T-helper 1 cell treated with Interleukin-12 subunit alpha and Interleukin-12 subunit beta and Interleukin-4 antibody, amounts not matched to agents 30 ng/mL and 1 ng/mL, for 36 hours (primary cell): ENCODE results near the gene ARHGAP26. TPM values are rescaled to one million over a fixed set of nuclear protein-coding genes. Genes with fewer than 3 reads are reported as not detected.

Experiments
- intact Hi-C: fragments of 100-400 bp; cut with micrococcal nuclease; formaldehyde crosslinking; loops from one replicate; pipeline ENCODE4 v1.15.1; 2024
- total RNA-seq: library from RNA; stranded (reverse); gene quantifications from 2 replicates; pipeline ENCODE4 v1.2.3, GENCODE V29; 2022

The ARHGAP26 gene
- total RNA-seq, 1 donor from 2014 or later = 31.8 TPM

GRCh38 chr5:142808878-142809598 is 38.9 kb downstream of the ARHGAP26 start:
- intact Hi-C loops = loop anchor here (10.0 kb wide), 1 partner anchor 596 kb away; the partner anchor contains the start of gene NR3C1

DNA sequence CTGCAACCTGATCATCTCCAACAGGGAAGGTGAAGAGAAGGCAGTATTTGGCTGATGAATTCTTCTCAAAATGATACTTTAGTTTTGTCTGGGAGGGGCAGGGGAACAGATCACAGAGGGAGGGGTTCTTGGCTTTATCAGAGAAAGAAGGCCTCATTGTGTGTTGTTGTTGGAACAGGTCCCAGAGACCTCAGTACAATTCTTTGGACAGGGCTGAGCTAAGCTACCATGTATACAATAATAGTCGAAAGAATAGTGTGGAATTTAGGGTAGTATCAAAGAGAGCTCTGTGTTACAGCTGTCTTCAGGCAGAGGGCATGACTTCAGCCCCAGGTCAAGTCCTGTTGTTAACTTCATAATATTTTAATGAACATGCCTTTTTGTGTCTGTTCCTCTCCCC is 39.9 kb downstream of the ARHGAP26 start:
- intact Hi-C loops = no loop called here

DNA sequence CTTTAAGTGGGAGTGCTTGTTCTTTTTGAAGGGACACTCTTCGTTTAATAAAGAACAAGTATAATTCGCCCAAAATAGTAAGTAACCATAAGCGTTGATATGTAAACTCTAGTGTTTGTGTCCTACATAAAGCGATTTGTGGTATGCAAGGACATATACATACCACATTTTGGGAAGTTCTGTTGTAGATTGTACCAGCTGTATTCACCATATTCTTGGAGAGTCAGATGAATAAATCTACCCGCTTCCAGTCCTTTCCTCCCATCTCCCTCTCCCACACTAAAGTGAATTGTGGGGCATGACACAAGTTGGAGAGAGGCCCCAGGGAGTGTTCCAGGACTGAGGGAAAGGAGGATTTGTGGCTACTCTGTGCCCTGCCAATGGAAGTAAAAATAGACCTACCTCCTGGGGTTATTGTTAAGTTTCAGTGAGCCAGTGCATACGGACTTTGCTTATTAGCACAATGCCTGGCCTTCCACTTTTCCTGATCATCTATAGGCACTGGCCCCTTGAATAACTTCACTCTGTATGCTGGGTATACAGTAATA is 40.6 kb downstream of the ARHGAP26 start:
- intact Hi-C loops = no loop called here

GRCh38 chr5:142811866-142812557 is 41.8 kb downstream of the ARHGAP26 start:
- intact Hi-C loops = no loop called here

DNA sequence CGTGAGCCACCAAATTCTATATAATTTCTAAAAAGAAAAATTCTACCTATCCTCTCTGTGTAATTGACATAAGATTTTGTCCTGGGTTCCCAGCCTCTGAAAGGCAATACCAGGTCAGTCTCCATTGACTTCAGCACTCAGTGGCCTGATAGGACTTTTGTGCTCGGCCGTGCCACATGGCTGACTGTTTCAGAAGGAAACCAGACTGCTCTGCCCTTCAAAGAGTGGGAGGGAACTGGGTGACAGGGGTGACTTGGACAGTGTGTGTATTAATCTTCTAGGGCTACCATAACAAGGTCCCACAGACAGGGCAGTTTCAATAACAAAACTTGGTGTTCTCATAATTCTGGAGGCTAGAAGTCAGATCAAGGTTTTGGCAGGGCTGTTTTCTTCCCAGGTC is 43.0 kb downstream of the ARHGAP26 start:
- intact Hi-C loops = no loop called here

DNA sequence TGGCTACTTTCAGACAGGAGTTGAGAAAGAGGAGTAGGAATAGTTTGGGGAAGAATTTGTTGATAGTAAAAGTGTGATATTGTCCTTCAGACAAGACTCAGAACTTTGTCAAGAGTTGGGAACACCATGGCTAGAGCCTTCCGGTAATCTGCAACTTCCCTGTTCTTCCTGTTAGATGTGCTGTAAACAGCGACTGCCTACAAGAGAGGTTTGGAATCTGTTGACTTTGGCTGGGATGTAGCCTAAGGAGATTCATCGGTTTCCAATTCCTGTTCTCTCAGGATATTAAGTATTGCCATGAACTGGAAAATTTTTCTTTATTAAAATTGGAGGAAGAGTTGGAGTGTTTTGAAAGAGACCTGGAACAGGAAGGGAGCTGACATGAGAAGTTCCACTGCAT is 43.9 kb downstream of the ARHGAP26 start:
- intact Hi-C loops = no loop called here

- intact Hi-C loops = no loop called here
Measured at GRCh38 chr5:142815469-142815868, 45.3 kb downstream of the ARHGAP26 start.

DNA sequence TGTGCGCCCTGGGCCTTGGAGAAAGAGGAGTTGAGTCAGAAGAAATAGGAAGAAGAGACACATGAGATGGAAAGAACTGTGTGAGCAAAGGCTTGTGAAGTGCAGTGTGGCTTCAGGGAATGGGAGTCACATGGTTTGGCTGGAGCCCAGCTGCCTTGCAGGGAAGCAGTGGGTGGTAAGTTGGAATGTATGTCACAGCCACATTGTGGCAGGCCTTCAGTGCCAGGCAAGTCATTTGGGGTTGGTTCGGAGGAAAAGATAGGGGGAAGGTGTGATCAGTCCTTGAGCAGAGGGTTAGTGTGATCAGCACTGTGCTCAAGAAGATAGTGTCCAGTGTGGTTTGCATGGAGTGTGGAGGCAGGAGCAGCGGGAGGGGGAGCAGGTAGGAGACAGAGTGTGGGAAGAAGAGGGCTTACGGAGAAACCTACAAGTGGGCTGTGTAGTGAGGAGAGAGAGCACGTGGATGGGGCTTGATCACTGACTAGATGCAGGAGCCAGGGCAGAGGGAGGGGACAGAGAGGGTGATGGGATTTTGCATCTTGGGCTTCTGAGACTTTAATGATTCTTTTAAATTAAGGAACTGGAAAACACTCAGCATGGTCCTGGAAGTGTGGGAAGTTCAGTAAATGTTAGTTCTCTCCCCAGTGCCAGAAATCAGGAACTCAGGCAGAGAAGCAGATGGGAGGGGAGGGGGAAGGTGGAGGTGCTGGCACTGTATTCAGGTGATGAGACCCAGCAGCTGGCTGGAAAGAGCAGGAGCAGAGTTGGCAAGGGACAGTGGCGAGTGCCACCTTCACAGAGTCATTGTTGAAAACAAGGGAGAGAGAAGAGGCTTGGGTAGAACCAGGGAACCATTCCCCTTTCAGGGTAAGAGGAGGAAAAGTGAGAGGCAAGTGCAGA is 46.6 kb downstream of the ARHGAP26 start:
- intact Hi-C loops = no loop called here

DNA sequence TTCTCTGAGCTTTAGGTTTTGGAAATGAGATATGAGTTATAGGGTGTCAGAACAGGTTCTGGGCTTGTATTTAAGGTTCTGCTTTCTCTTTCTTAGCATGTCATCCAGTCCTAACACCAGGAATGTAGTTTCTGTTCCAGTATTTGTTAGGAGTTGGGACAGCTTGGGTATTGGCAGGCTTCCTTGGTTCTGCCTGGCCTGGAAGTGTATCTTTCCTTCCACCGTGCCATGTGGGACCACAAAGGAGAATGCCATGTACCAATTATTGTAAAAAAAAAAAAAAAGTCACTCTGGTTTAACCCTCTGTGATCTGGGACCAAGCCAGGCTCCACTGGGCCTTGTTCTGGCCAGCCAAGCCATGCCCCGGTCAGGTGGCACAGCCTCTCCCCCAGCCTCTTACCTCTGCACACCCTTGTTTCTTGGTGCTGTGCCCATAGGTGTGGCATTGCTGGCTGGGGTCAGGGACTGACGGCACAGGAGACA is 47.8 kb downstream of the ARHGAP26 start:
- intact Hi-C loops = no loop called here

GRCh38 chr5:142819292-142819691 is 49.1 kb downstream of the ARHGAP26 start:
- intact Hi-C loops = no loop called here

DNA sequence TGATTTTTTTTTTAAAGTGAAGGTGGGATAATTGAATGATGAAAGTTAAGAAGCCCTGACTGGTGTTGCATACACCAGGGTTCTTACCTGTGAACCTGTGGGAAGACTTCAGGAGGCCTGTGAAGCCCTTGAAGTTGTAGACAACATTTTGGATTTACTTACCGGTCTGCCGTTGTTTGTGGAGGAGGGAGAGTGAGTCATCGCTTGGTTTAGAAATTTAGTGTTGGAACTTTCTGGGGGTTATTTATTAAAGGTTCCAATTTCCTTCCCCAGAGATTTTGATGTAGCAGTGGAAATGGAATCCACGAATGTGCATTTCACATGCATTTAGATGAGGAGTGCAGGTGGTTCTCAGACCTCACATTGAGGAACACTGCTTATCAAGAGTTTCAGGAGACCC is 49.6 kb downstream of the ARHGAP26 start:
- intact Hi-C loops = no loop called here

DNA sequence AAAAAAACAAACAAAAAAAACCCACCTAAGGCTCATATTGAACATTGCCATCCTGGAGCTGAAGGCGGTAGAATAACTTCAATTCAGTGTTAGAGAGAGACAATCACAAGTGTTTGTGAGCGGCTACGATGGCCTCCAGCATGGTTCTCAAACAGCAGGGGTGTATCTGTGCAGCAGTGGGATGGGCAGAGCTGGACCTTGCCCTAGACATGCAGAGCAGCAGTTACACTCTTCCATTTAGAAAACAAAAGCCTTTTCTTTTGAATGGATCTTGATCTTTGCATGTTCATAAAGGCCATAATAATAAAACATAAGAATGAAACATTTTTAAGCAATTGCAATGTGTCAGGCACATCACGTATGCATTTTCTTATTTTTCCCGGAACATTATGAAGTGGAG is 50.3 kb downstream of the ARHGAP26 start:
- intact Hi-C loops = no loop called here

- intact Hi-C loops = no loop called here
Measured at GRCh38 chr5:142821034-142821732, 51.0 kb downstream of the ARHGAP26 start.

DNA sequence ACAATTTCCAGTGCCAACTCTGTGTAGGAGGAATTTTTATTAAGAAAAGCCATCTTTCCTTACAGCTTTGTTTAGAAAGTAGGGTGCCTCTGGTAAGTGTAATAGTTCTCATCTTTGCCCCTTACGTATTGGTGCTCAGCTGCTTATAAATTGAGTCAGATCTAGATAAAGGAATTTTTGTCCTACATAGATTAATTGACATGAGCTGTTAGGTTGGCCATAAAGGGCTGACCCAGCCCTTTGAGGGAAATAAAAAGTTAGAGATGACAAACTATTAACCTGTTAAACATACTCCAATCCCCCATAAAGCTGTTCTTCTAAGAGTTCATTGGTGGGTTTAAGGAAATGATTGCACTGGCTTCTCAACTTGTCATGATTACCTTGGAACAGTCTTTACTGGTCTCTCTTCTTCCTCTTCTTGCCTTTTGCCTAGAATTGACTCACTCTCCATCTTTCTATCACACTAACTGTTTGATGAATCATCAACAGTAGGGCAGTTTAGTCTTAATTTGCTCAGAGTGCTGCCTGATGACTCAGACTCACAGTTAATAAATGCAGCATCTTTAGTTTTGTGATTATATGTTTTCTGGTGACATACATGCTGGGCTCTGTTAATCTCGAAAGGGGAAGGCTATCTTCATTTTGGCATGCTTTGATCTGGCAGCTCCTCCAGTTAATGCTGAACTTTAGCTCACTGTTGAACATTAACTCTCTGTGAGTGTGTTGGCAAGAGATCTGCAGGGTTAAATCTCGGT is 51.7 kb downstream of the ARHGAP26 start:
- intact Hi-C loops = loop anchor here (1.0 to 2.0 kb wide), 3 partner anchors 22 to 52 kb away; partner anchors contain the start of gene ARHGAP26

DNA sequence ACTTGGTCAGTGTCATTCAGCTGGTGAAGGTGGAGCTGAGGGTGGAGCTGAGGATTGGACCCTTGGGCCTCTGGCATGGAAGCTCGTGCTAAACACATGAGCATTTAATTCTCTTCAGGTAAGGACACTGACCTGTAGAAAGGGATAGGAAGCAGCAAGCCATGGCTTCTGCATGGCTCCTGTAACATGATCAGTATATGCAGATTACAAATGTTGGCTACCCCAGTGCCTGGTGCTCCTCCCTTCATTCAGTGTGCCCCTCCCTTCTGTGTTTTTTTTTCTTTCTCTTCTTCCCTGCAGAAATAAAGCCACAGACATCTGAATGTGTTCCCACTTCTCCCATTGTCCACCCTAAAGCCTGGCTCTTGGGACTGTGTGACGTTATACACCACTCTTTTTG is 52.9 kb downstream of the ARHGAP26 start:
- intact Hi-C loops = loop anchor here (2.0 kb wide), 1 partner anchor 40 kb away; no protein-coding TSS in a partner anchor

DNA sequence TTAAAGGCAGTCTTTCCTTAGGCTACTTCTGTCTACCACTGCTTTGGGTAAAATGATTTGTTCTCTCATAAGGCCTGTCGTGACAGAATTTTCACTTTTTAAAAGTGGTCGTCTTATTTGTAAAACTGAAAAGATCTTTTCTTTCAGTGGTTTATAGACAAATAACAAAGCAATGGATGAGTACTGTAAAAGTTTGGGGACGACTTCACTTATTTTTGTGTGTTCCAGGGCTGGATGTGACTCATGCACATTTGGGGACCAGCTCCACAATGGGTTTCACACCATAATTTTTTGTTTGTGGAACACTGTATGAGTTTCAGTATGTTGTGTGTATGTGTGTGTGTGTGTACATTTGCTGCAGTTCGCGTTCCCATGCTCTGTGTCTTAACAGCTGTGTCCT is 53.6 kb downstream of the ARHGAP26 start:
- intact Hi-C loops = loop anchor here (2.0 kb wide), 1 partner anchor 41 kb away; no protein-coding TSS in a partner anchor

DNA sequence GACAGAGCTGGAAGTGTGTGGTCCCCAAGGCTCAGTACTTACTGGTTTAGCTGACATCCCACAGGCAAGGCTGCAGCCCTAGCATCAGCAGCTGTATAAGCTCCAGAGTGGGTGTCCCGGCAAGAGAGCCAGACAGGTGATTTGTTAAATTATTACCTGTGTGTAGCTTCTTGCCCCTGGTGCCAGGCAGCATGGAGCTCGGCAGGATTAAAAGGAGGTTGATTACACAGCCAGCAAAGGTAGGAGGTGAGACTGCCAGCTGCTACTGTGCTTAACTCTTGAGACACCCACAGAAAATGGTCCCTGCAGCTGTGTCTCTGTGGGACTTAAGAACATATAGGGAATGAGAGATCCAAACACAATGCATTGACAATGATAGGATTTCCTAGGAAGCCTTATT is 54.2 kb downstream of the ARHGAP26 start:
- intact Hi-C loops = no loop called here

DNA sequence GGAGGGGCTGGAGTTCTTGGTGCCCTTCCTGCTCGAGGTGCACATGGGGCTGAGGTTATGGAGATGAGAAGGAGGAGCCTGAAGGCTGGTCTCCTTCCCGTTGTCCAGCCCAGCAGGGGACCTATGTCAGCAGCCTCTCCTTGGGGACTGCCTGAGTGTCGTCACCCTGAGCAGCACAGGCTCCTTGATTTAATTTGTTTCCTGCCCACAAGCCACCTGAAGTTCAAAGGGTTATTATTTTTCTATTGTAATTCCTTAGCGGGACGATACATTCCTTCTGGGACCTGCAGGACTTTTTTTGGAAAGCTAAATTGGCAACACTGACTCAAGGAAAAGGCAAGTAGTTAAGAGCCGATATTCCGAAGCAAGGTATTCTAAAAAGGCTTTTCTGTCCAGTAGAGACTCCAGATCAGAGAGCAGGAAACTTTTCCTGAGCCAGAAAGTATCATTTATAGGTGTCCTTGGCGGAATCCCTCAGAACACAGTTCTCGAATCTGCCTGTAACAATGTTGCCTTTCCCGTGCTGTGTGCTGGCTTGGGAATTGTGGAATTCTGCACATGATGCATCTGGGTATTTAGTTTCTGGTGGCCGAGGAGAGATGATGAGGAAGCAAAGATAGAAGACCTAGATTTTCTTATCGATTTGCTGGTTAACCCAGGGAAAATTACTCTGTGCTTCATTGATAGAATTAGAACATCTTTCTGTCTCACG is 55.4 kb downstream of the ARHGAP26 start:
- intact Hi-C loops = no loop called here

DNA sequence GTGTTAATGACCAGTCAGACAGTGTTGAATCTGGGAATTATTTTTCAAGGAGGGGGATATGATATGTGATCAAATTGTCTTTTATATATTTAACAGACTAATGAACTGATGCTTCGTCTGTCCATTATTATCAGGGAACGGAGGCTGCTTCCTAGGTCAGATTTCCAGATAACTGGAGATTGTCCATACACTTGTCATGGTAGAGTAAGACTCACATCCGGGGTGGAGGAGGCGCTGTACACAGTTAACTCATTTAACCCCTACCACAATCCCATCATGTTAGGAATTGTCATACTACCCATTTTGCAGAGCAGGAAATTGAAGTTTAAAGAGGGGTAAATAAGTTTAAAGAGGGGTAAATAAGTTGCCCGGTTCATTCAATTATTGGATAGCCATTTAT is 55.9 kb downstream of the ARHGAP26 start:
- intact Hi-C loops = no loop called here
